Mucosa of gallbladder (tissue), 1 donor: Measurements from ENCODE around the gene HSD17B14. TPM values are rescaled to one million over a fixed set of nuclear protein-coding genes. Genes with fewer than 3 reads are reported as not detected.
"Not testable (repeated sequence)": the region's sequence is repeated elsewhere in the genome, so short reads cannot be mapped to it uniquely, and the experiment has no call there.

ENCODE experiments used
- DNase-seq: peaks from one replicate; pipeline ENCODE4 v3.0.0-alpha.2; 2020; ENCODE audit warnings: low spot score
- total RNA-seq: library from RNA; stranded (reverse); gene quantifications from one replicate; pipeline ENCODE4 v1.2.1, GENCODE V29; 2021
- donor health status: DM: no; HTN: no; CAD: no.

Gene HSD17B14
- total RNA-seq, 1 donor from 2014 or later: 10.6 TPM

GRCh38 chr19:48798937-48799336 is 37.4 kb downstream of the HSD17B14 start:
- no peak for DNase-seq

- DNase-seq: no peak
Observed at GRCh38 chr19:48797103-48797502, 39.2 kb downstream of the HSD17B14 start.

- no peak for DNase-seq
Observed at GRCh38 chr19:48796298-48797083, 39.8 kb downstream of the HSD17B14 start.

- DNase-seq: no peak
Observed at GRCh38 chr19:48795685-48796070, 40.6 kb downstream of the HSD17B14 start.

DNA sequence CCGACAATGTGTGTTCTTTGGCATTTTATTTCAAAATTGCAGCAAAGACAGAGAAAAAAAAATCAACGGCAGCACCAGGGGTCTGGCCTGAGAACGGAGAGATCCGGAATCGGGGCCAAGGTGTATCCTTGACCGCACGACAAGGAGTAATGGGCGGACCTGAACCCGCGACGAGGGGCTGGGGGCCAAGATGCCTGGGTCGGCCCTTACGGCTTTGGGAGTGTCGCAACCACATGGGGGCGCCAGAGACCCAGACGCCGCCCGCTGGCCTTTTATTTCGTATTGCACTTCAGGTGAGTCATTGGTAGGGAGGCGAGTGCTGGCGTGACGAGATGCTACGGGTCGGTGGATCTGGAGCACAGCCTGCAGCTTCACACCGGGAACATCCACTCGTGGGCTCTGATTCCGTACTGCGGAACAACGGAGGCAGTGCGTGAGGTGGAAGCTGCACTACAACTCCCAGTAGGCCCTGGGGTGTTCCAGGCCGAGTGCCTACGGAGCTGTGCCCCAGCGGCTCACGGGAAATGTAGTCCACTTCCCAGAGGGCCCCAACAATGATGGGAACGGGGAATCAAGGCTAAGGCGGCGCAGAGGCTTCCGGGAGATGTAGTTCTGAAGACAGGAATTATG is 41.1 kb downstream of the HSD17B14 start:
- peak; percentile 93 for DNase-seq

DNA sequence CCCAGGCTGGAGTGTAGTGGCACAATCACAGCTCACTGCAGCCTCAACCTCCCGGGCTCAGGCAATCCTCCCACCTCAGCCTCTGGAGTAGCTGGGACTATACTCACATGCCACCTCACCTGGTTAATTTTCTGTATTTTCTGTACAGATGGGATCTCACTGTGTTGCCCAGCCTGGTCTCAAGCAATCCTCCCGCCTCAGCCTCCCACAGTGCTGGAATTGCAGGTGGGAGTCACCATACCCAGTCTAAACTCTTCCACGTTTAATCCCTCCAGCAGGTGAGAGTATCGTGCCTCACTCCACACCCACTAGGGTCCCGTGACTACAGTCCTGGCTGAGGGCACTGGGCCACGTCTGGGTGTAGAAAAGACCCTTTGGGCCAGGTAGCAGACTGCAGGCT is 42.0 kb downstream of the HSD17B14 start:
- no peak for DNase-seq

- DNase-seq: no peak
Observed at GRCh38 chr19:48793271-48793670, 43.0 kb downstream of the HSD17B14 start.

DNA sequence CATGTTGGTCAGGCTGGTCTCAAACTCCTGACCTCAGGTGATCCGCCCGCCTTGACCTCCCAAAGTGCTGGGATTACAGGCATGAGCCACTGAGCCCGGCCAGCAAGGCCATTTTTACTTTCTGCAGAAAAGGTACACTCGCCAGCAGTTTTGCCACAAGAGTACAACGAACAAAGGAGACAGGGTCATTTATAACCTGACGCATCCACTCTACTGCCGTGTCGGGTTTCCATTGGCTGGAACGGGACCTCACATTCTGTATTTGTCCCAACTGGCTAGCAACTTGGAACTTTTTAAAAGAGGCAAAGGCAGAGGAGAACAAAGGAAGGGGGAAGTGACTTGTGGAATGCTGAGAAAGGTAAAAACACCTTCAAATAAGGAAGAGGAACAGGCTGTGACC is 49.0 kb downstream of the HSD17B14 start:
- DNase-seq: not testable (repeated sequence)

DNA sequence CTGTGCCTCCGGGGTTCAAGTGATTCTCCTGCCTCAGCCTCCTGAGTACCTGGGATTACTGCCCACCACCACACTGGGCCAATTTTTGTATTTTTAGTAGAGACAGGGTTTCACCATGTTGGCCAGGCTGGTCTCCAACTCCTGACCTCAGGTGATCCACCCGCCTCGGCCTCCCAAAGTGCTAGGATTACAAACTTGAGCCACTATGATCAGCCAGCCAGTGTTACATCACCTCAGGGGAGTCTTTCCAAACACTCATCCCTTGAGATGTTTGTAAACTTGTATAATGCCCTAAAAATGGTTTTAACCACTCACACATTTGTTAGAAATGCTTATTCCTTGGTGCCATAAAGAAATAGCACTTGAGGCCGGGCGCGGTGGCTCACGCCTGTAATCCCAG is 49.9 kb downstream of the HSD17B14 start:
- DNase-seq: not testable (repeated sequence)

DNA sequence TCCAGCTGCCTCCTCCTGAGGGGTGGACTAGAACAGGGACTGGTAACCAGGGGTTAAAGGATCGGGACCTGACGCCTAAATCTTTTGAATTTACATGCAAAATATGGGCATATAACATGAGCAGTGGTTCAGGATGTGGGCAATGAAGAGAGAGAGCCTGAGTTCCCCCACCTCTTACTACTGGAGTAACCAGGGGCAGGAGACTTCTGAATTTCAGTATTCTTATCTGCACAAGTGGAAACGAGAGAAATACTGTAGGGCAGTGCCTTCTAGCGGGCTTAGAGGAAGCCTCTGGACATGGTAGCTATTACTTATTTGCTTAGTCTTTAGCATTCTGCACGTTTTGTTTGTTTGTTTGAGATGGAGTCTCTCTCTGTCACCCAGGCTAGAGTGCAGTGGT is 51.8 kb downstream of the HSD17B14 start:
- DNase-seq: no peak

DNA sequence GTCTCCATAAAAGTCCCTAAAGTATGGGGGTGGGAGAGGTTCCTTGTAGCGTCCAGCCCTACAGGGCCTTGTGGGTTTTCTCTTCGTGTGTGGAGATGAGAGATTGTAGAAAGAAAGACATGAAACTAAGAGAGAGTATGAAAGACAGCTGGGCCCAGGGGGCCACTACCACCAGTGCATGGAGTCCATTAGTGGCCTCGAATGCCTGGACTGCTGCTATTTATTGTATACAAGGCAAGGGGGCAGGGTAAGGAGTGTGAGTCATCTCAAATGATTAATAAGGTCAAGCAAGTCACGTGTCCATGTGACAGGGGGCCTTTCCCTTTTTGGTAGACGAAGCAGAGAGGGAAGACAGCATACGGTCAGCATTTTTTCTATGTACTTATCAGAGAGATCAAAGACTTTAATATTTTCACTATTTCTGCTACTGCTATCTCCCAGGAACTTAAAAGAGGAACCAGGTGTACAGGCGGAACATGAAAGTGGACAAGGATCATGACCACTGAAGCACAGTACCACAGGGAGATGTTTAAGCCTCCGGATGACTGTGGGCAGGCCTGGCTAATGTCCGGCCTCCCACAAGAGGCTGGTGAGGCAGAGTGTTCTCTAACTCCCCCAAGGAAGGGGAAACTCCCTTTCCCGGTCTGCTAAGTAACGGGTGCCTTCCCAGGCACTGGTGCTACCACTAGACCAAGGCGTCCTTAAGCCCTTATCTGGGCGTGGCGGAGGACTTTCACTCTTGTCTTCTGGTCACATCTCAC is 55.5 kb downstream of the HSD17B14 start:
- peak; percentile 49 for DNase-seq

DNA sequence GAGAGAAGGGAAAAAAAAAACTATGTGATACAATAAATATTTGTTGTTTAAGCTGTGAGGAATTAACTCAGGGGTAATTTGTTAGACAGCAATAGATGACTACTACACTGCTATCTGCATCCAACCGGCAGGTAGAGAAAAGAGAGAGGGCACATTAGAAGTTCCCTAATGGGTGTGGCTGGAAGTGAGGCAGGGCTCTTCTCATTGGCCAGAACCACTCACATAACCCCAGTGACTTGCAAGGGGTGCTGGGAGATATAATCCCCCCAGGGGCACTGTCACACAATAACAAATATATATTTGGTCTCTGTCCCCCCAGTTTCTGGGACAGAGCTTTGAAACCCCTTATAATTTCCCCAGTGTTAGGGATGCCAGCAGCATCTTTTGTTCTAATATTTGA is 56.7 kb downstream of the HSD17B14 start:
- DNase-seq: no peak

GRCh38 chr19:48777720-48778119 is 58.6 kb downstream of the HSD17B14 start:
- DNase-seq: no peak

DNA sequence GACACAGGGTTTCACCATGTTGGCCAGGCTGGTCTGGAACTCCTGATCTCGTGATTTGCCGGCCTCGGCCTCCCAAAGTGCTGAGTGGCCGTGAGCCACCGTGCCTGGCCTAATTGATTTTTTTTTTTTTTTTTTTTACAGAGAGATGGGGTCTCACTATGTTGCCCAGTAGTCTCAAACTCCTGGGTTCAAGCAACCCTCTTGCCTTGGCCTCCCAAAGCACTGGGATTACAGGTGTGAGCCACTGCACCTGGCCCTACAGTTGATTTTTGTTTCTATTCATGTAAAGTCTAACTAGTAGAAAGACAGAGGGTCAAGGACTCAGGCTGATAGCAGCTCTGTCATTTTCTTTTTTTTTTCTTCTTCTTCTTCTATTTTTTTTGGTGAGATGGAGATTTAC is 59.2 kb downstream of the HSD17B14 start:
- DNase-seq: no peak

GRCh38 chr19:48772503-48772953 is 63.8 kb downstream of the HSD17B14 start:
- DNase-seq: peak; percentile 71

DNA sequence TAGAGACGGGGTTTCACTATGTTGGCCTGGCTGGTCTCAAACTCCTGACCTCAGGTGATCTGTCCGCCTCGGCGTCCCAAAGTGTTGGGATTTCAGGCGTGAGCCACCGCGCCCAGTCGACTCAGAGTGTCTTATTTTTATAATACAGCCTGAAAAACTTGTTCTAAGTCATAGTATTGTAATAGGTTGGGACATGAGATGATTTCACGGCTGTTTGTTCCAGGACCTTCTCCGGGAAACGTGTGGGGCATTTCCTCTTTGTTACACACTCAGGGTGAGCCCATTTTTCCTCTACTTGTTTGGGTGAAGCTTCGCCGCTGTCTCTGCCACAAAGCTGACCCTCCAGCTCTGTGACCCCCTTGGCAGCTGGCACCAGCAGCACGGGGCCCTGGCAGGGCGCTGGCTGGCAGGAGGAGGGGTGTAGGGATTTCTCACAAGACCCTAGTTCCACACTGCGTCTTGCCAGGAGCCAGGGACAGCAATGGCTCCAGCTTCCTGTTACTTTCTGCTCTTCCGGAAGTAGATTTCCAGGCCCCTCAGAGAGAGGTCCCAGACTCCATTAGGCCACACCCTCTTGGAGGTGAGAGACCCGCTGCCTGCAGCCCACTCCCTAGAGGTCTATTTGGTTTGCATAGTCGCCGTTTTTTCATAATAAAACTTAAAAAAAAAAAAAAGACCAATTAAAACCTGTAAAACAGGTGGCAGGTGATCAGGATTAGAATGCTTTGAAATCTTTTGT is 65.4 kb downstream of the HSD17B14 start:
- no peak for DNase-seq

DNA sequence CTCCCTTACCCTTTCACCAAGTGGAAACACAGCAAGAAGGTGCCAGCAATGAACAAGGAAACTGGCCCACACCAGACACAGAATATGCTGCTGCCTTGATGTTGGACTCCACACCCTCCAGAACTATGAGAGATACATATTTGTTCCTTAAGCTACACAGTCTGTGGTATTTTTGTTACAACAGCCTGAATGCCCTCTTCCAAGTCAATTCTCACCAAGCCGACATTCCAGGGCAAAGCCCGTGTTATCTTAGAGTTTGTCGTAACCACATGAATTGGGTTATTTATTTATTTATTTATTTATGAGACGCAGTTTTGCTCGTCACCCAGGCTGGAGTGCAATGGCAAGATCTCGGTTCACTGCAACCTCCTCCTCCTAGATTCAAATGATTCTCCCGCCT is 66.0 kb downstream of the HSD17B14 start:
- no peak for DNase-seq

- no peak for DNase-seq
Observed at GRCh38 chr19:48768994-48769713, 67.1 kb downstream of the HSD17B14 start.

DNA sequence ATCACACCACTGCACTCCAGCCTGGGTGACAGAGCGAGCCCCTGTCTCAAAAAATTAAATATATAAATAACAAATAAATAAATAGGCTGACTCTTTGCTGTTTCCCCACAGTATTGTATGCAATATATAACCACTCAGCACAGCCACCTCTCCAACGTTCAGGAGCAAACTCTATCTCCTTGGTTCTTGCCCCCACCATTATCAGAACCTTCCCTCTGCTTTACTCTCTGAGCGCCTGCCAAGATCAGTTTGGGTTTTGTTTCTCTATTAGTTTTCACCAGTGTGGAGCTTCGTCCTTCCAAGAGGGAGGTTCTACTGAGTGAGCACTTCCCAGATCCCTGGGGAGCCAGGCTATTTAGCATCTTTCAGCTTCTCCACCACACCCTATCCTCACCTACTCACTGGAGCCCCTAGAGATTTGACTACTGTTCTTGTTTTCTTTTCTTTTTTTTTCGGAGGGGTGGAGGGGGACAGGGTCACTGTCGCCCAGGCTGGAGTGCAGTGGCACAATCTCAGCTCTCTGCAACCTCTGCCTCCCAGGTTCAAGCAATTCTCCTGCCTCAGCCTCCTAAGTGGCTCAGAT is 68.0 kb downstream of the HSD17B14 start:
- not testable (repeated sequence) for DNase-seq

GRCh38 chr19:48765816-48766215 is 70.5 kb downstream of the HSD17B14 start:
- not testable (repeated sequence) for DNase-seq
